SK-N-SH (cell line): ENCODE measurements around the gene CASZ1. TPM values are rescaled to one million over a fixed set of nuclear protein-coding genes. Genes with fewer than 3 reads are reported as not detected.

Experiments used
- CTCF ChIA-PET: fragments of 300-600, 350-600 bp; formaldehyde crosslinking; extraction: SDS; loops from one replicate; lab custom pipeline; 2021; lab: Yijun Ruan, JAX
- POLR2A ChIA-PET: fragments of 350-600 bp; sonication (Branson Sonifier 250); formaldehyde crosslinking; extraction: SDS; loops from one replicate; lab custom pipeline; 2020; ENCODE audit warnings: antibody characterized with exemption, inconsistent platforms; lab: Yijun Ruan, JAX
- DNase-seq: peaks from one replicate; pipeline ENCODE4 v3.0.0; 2012
- H2AFZ ChIP-seq: fragments of 200-600 bp; sonication (generic); 2 replicates; pipeline ENCODE4 v1.8.1; 2016; ENCODE audit warnings: antibody characterized with exemption, mild to moderate bottlenecking, low read depth
- H3F3A ChIP-seq: fragments of 200-600 bp; sonication (generic); replicated peaks from 2 replicates; pipeline ENCODE3; 2016; ENCODE audit warnings: antibody characterized with exemption, mild to moderate bottlenecking; ENCODE audit not compliant: insufficient read depth
- H3K27ac ChIP-seq, 2 experiments: fragments of 200-500 bp in 1 of 2; fragments of 200-600 bp in 1 of 2; sonication (Bioruptor generic) in 1 of 2; sonication (generic), shearing (Covaris generic) in 1 of 2; 2 replicates each; pipeline versions ENCODE4 v1.5.1 to v1.6.1; 2014 to 2016; ENCODE audit warnings: low read depth in 2 of 2, inconsistent platforms in 1 of 2, low read length in 1 of 2, mild to moderate bottlenecking in 1 of 2, mixed read lengths in 1 of 2
- H3K27me3 ChIP-seq: fragments of 200-600 bp; sonication (generic), shearing (Covaris generic); 2 replicates; pipeline ENCODE4 v1.6.1; 2016; ENCODE audit warnings: mixed run types; ENCODE audit not compliant: insufficient read depth
- H3K36me3 ChIP-seq, 2 experiments: fragments of 200-500 bp in 1 of 2; fragments of 200-600 bp in 1 of 2; sonication (Bioruptor generic) in 1 of 2; sonication (generic) in 1 of 2; replicated peaks in 1 of 2; 2 replicates each; pipeline versions ENCODE3 to v1.5.1; 2014 to 2016; ENCODE audit warnings: low read length in 1 of 2, mild to moderate bottlenecking in 1 of 2; ENCODE audit not compliant: insufficient read depth in 2 of 2, control insufficient read depth in 1 of 2
- H3K4me1 ChIP-seq, 2 experiments: fragments of 200-500 bp in 1 of 2; fragments of 200-600 bp in 1 of 2; sonication (Bioruptor generic) in 1 of 2; sonication (generic), shearing (Covaris generic) in 1 of 2; 2 replicates each; pipeline versions ENCODE4 v1.5.1 to v1.6.1; 2014 to 2016; ENCODE audit warnings: low read depth in 1 of 2, low read length in 1 of 2, mixed run types in 1 of 2; ENCODE audit not compliant: insufficient read depth in 2 of 2, control insufficient read depth in 1 of 2
- H3K4me2 ChIP-seq: fragments of 200-600 bp; sonication (generic), shearing (Covaris generic); 2 replicates; pipeline ENCODE4 v1.6.1; 2017; ENCODE audit warnings: mixed run types
- H3K4me3 ChIP-seq, 2 experiments: fragments of 200-500 bp in 1 of 2; fragments of 200-600 bp in 1 of 2; sonication (Bioruptor generic) in 1 of 2; sonication (generic), shearing (Covaris generic) in 1 of 2; 2 replicates each; pipeline versions ENCODE4 v1.5.1 to v1.8.1; 2014 to 2016; ENCODE audit warnings: low read depth in 2 of 2, inconsistent platforms in 1 of 2, low read length in 1 of 2, mild to moderate bottlenecking in 1 of 2, mixed read lengths in 1 of 2, moderate library complexity in 1 of 2
- H3K79me2 ChIP-seq: fragments of 200-600 bp; sonication (generic); 2 replicates; pipeline ENCODE4 v1.8.1; 2017; ENCODE audit warnings: mild to moderate bottlenecking; ENCODE audit not compliant: insufficient read depth
- H3K9ac ChIP-seq: fragments of 200-600 bp; sonication (generic); 2 replicates; pipeline ENCODE4 v1.6.1; 2017; ENCODE audit warnings: mixed run types
- H3K9me2 ChIP-seq: fragments of 200-600 bp; sonication (generic); 2 replicates; pipeline ENCODE4 v1.6.1; 2017; ENCODE audit warnings: mixed run types
- H3K9me3 ChIP-seq: fragments of 200-600 bp; sonication (generic); 2 replicates; pipeline ENCODE4 v1.6.1; 2017; ENCODE audit warnings: mixed run types, mild to moderate bottlenecking, moderate library complexity
- H4K20me1 ChIP-seq: fragments of 200-600 bp; sonication (generic); 2 replicates; pipeline ENCODE4 v1.6.1; 2017; ENCODE audit warnings: mild to moderate bottlenecking, mixed run types; ENCODE audit not compliant: insufficient read depth
- CHD2 ChIP-seq: fragments of 150-350 bp; IDR thresholded peaks from 2 replicates; pipeline ENCODE4 v1.6.1; 2018; ENCODE audit warnings: low read length; ENCODE audit not compliant: partially characterized antibody
- EP300 ChIP-seq, 2 experiments: IDR thresholded peaks; 2 replicates each; pipeline versions ENCODE4 v1.4.0 to v1.6.1; 2012; ENCODE audit warnings: borderline replicate concordance in 1 of 2, low read depth in 1 of 2, low read length in 1 of 2
- EZH2phosphoT487 ChIP-seq: fragments of 200-600 bp; sonication (generic); IDR thresholded peaks from 2 replicates; pipeline ENCODE4 v1.6.1; 2017; ENCODE audit warnings: low read depth, mixed run types, mild to moderate bottlenecking, antibody characterized with exemption, moderate library complexity, borderline replicate concordance
- FOSL2 ChIP-seq: IDR thresholded peaks from 2 replicates; pipeline ENCODE4 v1.4.0; 2012; ENCODE audit warnings: low read depth, mild to moderate bottlenecking, moderate library complexity, borderline replicate concordance
- FOXJ3 ChIP-seq: sonication (generic); formaldehyde crosslinking; IDR thresholded peaks from 2 replicates; pipeline ENCODE4 v1.5.1; 2020; ENCODE audit warnings: mild to moderate bottlenecking, missing genetic modification reagents
- GATA2 ChIP-seq: sonication (generic); formaldehyde crosslinking; IDR thresholded peaks from 2 replicates; pipeline ENCODE4 v1.5.0; 2020; ENCODE audit warnings: mild to moderate bottlenecking, missing genetic modification reagents
- JUND ChIP-seq: IDR thresholded peaks from 2 replicates; pipeline ENCODE4 v1.4.0; 2012
- MXI1 ChIP-seq: IDR thresholded peaks from 2 replicates; pipeline ENCODE4 v1.6.1; 2012; ENCODE audit warnings: mild to moderate bottlenecking, low read depth, low read length, improper control_type of control experiment
- NFIC ChIP-seq: IDR thresholded peaks from 2 replicates; pipeline ENCODE4 v1.4.0; 2012; ENCODE audit warnings: borderline replicate concordance
- PBX3 ChIP-seq: IDR thresholded peaks from 2 replicates; pipeline ENCODE4; 2012
- RCOR1 ChIP-seq: fragments of 150-350 bp; IDR thresholded peaks from 2 replicates; pipeline ENCODE4 v1.6.1; 2017; ENCODE audit warnings: antibody characterized with exemption, low read length
- RFX5 ChIP-seq: IDR thresholded peaks from 2 replicates; pipeline ENCODE4 v1.6.1; 2012; ENCODE audit warnings: mild to moderate bottlenecking, improper control_type of control experiment, low read length
- RXRA ChIP-seq: IDR thresholded peaks from 2 replicates; pipeline ENCODE4 v1.4.0; 2012; ENCODE audit warnings: low read depth, mild to moderate bottlenecking, borderline replicate concordance
- SMC3 ChIP-seq: IDR thresholded peaks from 2 replicates; pipeline ENCODE4 v1.6.1; 2012; ENCODE audit warnings: low read depth, low read length, improper control_type of control experiment
- TAF1 ChIP-seq: IDR thresholded peaks from 2 replicates; pipeline ENCODE4 v1.6.1; 2012; ENCODE audit warnings: low read depth, mild to moderate bottlenecking, low read length, moderate library complexity, borderline replicate concordance
- YY1 ChIP-seq: IDR thresholded peaks from 2 replicates; pipeline ENCODE4 v1.4.0; 2012; ENCODE audit warnings: low read depth, mild to moderate bottlenecking
- WGBS: methylation state at CpG from one replicate; pipeline ENCODE4 v1.1.6; 2017; ENCODE audit warnings: low lambda C conversion rate; 5-methylcytosine and 5-hydroxymethylcytosine counted together
- polyA plus RNA-seq, 3 experiments: library from polyadenylated mRNA; depleted of rRNA; stranded (reverse); fragments of >200 nt; gene quantifications; 2 replicates each; pipeline ENCODE4 v1.2.3, GENCODE V29; 2012
- TF ChIP-seq, protein P1 (sequence below): IDR thresholded peaks from 2 replicates; pipeline ENCODE4 v1.4.0; 2012; ENCODE audit warnings: low read depth

CASZ1 gene
- polyA plus RNA-seq, 1 of the 3 experiments (the other 2 are of a cell fraction): 0.51 TPM

DNA sequence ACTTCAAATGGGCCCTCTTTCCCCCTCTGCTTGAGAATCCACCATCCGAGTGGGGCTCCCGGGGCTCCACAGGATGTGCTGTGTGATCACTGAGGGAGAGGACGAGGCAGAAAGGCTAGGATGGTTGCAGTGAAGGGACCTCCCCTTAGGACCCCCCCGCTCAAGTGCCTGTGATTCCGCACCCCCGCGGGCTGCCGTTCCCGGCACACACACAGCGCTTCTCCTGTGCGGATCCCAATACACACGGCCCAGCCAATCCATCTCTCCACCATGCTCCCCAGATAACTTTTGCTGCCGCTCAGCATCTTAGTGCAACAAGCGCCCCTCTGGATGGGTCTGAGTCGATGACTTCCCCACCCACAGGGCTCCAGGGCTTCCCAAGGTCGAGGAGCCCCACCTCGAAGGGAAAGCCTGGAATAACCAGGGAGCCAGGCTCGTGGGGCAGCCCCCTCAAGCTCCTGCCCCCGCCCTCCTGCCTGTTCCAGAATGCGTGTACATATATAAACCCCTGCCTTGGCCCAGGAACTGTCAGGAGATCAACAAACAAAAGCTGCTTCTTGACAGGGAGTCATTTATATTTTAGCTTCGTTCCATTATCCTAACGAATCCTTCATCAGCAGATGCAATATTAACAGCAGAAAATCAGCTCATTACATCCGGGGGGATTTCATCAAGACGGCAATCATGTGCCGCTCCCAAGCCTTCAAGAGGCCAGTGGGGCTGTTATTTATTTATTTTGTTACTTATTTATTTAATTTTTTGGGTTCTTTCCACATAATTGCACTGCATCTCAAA is 83.7 kb downstream of the CASZ1 start:
- H3K79me2 ChIP-seq: no peaks in the 10 kb centered on the region
- WGBS: 83% methylated on average over 19 of the region's 25 CpGs
- POLR2A ChIA-PET: no interaction called here
- no peak overlapping the region for H2AFZ ChIP-seq
- no peak overlapping the region for H3K27ac ChIP-seq
- no peaks in the 10 kb centered on the region for H3F3A ChIP-seq
- H3K9me2 ChIP-seq: no peaks in the 10 kb centered on the region
- no peak for DNase-seq
- H3K9me3 ChIP-seq: no peaks in the 10 kb centered on the region
- no peak overlapping the region for H3K4me2 ChIP-seq
- H3K36me3 ChIP-seq: no peaks in the 10 kb centered on the region
- no peaks in the 10 kb centered on the region; a peak in 1 of 4 replicates for H3K4me1 ChIP-seq
- TF ChIP-seq MXI1: no peak
- TF ChIP-seq RCOR1: no peak
- no peak for TF ChIP-seq PBX3
- TF ChIP-seq SMC3: no peak
- TF ChIP-seq NFIC: no peak
- TF ChIP-seq, all 33 proteins: peak for 0
- Histone ChIP-seq H4K20me1 (no peaks in the 10 kb centered on the region), H3K27me3 (no peaks in the 10 kb centered on the region; the same call in none of the 2 replicates), H3K4me3 (no peak overlapping the region), H3K9ac (no peak overlapping the region)
- CTCF ChIA-PET: interaction anchor here (1.1 to 1.2 kb wide), 2 partner anchors 154 to 218 kb away, joined by 3 to 4 read pairs; no protein-coding TSS in a partner anchor

DNA sequence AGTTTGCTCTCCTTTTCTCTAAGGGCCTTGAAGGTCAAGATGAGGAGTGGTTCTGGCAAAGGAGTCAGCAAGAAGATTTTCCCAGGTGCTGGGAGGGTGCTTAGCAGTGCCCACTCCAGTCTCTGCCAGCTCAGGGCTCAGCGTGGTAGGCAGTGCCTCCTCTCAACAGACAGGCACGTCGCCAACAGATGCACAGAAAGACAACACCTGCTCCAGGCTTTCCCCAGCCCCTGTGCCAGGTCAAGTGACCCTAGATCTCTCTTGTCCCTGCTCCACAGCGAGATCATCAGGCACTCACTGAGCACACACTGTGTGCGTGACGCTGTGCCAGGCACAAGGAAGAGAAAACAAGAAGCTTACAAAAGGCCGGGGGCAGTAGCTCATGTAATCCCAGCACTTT is 86.0 kb downstream of the CASZ1 start:
- Histone ChIP-seq H3K27ac (no peak overlapping the region), H3K4me2 (no peak overlapping the region), H3K27me3 (no peaks in the 10 kb centered on the region; the same call in 1 of the 2 replicates), H3K4me3 (no peak overlapping the region), H3K9me3 (no peaks in the 10 kb centered on the region), H4K20me1 (no peaks in the 10 kb centered on the region), H3K79me2 (no peaks in the 10 kb centered on the region), H3K9me2 (no peaks in the 10 kb centered on the region), H3K9ac (no peak overlapping the region), H2AFZ (no peak overlapping the region), H3K4me1 (no peaks in the 10 kb centered on the region; a peak in 1 of 4 replicates), H3K36me3 (no peaks in the 10 kb centered on the region), H3F3A (no peaks in the 10 kb centered on the region)
- CTCF ChIA-PET: interaction anchor here (1.2 to 1.6 kb wide), 2 partner anchors 11 to 203 kb away, joined by 3 read pairs; no protein-coding TSS in a partner anchor
- no peak for DNase-seq
- 86% methylated on average over 6 of the region's 7 CpGs for WGBS
- TF ChIP-seq GATA2 (no peak), RFX5 (no peak), CHD2 (no peak), YY1 (no peak), SMC3 (no peak), RCOR1 (no peak), NFIC (no peak), FOSL2 (no peak), FOXJ3 (CRISPR knock-in tag) (no peak), EZH2phosphoT487 (no peak), RXRA (no peak), EP300 (IDR thresholded peaks at IDR 0.05; ENCODE audit: borderline replicate concordance in 1 of 2, low read depth in 1 of 2, low read length in 1 of 2) (no peak), TAF1 (no peak), JUND (no peak)
- TF ChIP-seq, protein P1, sequence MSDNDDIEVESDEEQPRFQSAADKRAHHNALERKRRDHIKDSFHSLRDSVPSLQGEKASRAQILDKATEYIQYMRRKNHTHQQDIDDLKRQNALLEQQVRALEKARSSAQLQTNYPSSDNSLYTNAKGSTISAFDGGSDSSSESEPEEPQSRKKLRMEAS: no peak
- POLR2A ChIA-PET: no interaction called here
